ELF-1 (cell line): ENCODE results near the gene MYCBP2.
"Not testable (repeated sequence)": the region's sequence is repeated elsewhere in the genome, so short reads cannot be mapped to it uniquely, and the experiment has no call there.

Source experiments
- DNase-seq: peaks from one replicate; pipeline ENCODE4 v3.0.0-alpha.2; 2016; ENCODE audit warnings: low read depth, low spot score

MYCBP2 gene

DNA sequence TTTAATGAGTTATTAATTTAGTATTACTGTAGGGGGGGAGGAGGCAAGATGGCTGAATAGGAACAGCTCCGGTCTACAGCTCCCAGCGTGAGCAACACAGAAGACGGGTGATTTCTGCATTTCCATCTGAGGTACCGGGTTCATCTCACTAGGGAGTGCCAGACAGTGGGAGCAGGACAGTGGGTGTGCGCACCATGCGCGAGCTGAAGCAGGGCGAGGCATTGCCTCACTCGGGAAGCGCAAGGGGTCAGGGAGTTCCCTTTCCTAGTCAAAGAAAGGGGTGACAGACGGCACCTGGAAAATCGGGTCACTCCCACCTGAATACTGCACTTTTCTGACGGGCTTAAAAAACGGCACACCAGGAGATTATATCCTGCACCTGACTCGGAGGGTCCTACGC is 127.9 kb downstream of the MYCBP2 start:
- DNase-seq, result not testable (repeated sequence)

DNA sequence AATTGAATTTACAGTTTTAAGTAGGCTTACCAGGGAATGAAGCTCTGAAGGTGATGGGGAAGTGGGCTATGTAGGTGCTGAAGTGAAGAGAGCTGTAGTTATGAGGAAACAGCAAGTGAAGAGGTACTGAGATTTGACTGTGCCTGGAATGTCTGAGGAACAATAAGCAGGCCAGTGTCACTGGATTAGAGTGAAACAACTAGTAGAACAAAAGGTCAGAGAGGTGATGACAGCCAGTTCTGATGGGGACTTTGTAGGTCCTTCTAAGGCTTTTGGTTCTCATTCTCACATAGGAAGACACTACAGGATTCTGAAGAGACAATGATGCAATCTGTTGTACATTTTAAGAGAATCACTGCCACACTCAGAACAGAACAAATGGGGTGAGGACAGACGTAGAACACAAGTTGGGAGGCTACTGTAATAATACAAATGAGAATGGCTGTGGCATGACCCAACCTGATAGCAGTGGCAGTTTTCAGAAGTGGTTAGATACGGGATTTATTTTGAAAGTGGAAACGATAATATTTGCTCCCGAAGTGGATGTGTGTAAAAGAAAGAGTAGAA is 130.8 kb downstream of the MYCBP2 start:
- DNase-seq, result no peak

DNA sequence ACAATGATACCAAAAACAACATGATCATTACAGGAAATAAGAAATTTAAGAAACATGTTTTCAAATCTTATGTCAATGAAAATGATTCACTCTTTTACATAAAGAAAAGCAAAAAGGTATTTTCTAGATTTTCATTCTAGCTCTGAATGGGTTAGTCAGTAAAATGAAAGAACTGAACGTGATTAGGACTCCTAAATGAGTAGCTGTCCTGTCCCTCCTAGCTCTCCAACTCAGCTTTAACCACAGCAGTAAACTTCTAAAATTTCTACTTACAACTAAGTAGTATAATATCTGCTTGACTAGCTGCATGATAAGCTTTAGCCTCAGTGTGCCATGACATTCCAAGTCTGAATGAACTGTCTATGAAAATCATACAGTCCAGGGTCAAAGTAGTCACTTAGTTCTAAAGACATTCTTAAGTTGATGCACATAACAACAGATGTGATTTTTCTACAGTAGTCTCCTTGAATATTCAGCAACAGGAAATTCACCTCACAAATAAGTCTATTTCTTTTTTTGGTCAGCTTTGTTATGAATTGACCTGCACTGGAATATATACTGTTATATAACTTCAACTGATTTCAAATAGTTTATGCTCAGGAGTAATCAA is 136.4 kb downstream of the MYCBP2 start:
- DNase-seq, result no peak

DNA sequence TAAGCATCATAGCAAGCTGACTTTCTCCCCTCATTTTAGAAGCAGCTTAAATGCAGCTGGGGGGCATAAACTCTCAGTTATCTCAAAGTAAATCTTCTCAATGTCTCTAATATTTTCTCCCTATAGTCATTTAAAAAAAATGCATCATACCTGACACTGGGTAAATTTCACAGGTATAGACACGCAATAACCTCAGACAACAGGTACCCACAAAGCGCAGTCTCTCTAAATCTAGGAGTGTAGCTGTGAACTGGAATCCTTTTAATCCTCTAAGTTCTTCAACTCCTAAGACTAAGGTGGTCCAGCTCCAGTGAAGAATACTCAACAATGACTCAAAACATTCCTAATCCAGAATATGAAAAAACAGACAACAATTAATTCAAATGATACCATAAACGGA is 141.2 kb downstream of the MYCBP2 start:
- DNase-seq, result no peak

DNA sequence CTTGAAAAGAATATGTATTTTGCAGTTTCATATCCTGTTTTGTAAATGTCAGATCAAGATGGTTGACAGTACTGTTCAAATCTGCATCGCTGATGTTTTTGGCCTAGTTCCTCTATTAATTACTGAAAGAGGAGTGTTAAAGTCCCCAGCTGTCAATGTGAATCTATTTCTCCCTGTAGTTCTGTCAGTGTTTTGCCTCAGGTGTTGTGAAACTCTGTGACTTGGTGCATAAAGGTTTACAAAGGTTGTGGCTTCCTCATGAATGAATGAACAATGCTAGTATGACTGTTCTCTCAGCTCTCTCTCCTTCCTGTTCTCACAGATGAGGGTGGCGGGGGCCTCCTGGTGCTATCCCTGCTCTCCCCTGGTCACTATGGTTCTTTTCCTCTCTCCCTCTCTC is 142.4 kb downstream of the MYCBP2 start:
- DNase-seq, result no peak

DNA sequence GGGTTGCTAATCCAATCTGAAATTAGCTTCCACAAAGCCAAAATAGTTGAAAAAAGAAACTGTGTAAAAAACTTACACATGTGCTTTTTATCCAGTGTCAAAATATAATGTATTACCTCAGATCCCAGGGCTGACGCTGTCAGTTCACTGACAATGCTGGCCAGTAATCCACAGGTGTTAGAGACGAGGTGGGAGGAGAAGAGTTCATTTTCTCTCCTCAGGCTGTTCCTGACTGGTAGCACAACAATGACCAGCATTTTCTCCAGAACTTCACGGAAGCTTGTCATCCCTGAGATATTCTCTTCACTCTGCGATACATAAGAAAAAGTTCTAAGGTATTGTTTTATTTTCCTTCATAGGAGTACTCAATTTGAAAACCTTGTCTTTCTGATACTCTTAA is 146.9 kb downstream of the MYCBP2 start:
- DNase-seq, result no peak

DNA sequence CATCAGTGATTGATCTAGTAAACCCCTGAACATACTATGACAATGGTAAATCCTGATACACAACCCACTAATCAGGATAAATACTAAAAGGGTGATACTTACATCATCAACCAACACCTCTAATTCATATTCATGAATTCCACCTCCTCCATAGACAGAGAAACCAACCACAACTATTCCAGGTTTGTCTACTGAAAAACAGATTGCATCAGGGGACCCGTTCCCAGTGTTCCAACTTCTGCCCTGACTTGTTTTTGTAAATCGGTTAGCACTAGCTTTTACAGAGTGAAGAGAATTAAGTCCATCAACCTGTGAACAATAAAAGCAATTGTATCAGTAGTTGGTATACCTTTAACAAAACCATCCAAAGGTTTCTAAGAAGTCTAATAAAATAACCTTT is 149.2 kb downstream of the MYCBP2 start:
- no peak for DNase-seq

DNA sequence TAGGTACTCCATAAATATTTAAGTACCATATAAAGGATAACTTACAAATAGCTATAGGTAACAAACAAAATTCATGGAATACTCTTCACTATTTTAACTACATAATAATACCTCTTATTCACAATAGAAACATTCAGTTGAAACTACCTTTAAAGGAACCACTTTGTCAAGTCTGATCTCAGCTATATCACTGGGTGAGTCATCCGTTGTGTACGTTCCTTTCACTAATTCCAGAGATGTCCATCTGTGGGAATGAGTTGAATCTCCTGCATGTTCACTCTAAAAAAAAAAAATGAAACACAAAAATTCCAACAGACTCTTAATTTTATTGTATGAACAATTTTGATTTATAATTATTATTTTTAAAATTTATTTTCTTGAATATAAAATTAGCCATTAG is 150.5 kb downstream of the MYCBP2 start:
- no peak for DNase-seq

DNA sequence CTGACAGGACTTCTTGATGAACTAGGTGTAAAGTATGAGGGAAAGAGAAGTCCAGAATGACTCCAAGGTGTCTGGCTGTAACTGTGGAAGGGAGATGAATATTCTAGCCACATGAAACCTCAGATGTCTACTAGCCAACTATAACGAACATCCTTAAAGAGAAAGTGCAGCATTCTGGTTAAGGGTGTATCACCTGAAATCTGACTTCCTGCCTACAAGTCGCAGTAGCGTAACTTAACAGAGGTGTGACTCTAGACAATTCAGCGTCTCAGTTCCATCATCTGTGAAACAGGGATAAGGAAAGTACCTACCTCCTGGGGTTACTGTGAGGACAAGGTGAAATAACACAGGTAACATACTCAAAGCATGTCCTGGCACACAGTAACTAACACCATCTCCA is 154.2 kb downstream of the MYCBP2 start:
- DNase-seq, result no peak

DNA sequence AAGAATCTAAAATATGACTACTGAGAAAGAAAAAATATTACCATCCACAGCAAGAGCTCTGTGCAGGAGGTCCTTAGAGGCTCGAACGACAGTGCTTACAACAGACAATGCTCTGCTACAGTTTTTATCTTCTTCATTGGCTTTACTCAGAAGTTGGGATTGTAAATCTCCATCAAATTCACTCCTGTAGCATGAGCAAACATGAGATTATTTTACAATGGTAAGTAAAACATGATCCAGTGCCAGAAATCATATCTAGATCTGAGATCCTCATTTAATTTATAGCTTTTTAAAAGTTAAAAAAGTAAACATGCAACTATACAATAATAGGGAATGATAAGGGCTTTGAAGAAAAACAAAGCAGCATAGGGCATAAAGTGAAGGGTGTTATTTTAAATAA is 155.4 kb downstream of the MYCBP2 start:
- no peak for DNase-seq

DNA sequence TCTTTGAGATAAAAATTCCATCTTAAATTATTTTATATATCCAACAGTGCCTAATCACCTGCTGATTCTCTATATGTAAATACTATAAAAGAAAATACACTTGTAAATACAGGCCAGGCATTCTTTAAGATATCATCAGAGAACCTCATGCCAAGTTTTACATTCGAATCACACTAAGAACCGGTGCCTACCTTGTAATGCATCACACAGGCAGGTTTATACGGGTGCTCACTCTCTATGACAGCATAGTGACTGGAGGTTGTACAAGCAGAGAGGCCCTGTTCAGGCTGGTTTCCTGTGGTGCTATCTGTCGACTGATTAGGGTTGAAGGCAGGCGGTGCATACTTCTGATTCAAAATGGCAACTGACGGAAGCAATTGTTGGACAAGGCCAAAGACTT is 158.7 kb downstream of the MYCBP2 start:
- no peak for DNase-seq

DNA sequence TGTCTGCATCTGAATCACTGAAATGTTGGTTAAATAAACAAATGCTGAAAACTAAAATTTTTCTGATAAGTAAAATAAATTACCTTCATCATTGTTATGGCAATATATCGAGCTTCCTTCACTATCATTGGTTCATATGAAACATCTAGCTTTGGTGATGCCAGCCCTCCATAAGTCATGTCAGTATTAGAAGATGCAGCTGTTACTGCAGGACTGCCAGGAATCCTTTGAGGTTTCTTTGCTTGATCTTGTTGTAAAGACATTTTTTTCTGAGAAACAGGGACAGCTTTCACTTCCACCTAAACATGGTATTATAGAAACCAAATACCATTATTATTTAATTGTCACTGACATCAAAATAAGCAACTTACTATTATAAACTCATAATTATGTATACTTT is 176.2 kb downstream of the MYCBP2 start:
- DNase-seq, result no peak

DNA sequence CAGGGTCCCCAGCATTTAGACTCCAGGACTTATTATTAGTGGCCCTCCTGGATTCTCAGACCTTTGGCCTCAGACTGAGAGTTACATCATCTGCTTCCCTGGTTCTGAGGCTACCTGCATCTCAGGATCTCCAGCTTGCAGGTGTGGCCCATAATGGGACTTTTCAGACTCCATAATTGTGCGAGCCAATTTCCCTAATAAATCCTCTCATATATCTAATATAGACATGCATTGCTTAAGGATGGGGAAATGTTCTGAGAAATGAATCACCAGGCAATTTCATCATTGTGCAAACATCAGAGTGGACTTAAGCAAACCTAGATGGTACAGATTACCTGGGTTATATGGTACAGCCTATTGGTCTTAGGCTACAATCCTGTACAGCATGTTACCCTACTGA is 183.5 kb downstream of the MYCBP2 start:
- DNase-seq, result no peak

DNA sequence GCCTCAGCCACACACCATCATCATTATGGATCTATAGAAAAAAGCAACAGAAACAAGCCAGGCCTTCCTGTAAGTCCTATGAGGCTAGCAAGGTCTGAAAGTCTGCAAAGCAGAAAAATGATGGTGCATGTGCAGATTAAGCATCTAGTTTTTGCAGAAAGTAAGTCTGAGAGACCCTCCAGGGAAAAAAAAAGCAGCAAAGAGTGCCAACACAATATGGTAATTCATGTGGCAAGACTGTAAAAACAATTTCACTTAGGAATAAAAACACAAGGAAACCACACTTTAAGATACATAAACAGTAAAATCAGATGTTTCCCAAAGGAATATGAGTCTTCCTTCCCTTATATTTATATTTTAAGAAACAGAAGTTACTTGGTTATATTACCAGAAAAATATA is 187.6 kb downstream of the MYCBP2 start:
- no peak for DNase-seq

DNA sequence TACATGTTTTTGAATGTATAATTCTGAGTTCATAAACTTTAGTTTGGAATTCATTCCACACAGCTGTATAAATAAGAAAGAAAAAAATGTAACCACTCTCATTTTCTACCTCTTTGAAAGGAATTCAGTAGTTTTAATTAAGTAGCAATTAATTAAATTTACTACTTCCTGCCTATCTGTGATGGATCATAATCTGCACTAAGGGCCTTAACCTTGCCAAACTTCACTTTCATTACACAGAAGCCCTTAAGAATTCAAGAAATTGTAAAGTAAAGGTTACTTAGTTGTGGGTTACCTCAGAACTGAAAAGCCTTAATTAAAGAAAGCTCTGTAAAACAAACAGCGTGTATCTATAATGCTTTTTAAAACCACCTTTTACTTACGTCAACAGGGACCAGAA is 188.1 kb downstream of the MYCBP2 start:
- no peak for DNase-seq

DNA sequence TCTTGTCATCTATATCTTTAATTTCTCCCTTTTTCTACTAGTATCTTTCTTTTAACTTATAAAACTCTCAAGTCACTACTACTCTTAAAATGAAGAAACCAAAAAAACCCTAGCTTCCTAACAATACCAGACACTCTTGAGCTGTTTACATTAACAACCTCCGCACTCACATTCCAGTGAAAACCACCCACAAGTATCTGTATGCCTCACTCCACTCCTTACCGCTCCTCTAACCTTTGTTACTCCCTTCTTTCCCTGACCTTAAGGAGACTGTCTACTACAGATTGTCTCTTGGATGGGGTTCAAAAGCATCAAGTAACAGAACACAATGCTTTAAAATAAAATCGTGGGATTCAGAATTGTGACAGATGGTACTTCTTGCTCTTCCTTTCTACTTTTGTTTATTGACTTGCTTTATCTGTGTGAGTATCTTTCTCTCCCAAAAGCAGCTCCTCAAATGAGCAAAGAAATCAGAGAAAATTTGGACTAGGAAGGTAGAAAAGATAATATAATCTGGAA is 189.9 kb downstream of the MYCBP2 start:
- peak; percentile 6 for DNase-seq

DNA sequence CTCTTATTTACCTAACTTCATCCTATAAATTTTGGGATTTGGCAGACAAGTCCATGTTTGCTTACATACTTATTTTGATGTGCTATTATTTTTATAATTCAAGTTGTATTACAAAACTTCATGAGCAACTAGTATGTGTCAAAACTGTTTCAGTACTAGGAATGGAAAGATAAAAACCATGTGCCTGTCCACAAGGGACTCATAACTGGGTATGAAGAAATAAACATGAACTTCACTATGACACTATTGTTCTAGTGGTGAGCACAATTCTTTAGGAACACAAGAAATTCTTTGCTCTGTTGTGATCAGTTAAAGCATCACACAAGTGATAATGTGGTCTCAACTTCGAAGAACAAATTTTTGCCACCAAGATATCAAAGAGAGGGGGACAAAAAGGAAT is 202.5 kb downstream of the MYCBP2 start:
- no peak for DNase-seq

DNA sequence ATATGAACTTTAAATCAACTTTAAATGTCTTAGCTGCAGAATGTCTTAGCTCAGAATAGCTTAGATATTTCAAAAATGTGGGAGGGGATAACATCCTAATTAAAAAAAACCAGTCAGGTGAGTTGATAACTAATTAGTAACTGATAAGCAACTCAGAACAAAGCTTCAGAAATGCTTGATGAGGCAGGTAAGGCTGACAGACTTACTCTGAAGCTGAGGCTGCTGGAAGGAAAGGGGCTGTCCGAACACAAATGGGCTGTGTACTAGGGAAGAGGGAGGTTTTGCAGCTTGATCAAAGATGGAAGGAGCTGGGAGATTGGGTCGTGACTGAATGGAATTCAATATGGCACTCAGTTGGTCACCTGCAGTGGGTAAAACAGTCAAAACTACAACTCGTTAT is 208.8 kb downstream of the MYCBP2 start:
- DNase-seq, result no peak

DNA sequence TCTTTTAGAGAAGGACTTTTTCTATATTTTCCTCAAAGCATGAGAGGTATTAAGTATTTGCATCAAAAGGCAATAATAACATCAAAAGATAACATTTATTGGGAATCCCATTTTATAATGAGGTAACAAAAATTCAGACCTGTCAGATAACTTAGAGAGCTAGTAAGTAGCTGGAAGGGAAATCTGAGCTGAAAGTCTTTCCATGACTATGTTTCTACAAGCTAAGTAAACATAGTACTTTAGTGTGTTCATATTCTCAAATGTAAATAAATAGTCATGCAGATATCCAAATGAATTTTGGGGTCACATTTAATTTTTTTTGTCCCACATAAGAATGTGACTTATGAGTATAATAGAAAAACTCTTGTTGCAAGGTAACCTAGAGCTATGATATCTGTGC is 212.6 kb downstream of the MYCBP2 start:
- no peak for DNase-seq

DNA sequence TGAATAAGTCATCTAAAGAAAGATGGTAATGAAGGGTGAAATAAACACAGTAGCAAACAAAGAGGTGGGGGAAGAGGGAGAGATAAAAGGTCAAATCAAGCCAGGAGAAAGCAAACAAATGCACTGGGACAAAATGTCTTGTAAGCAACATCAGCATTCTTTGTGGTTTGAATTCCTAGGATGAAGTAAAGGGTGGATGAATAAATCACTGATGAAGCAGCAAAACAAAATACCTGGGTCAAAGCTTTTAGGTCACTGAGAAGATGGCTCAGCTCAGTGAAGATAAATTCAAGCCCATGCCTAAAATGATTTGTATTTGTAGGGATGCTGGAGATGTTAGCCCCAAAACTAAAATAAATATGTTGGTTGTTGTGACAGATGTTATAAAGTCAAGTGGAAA is 213.4 kb downstream of the MYCBP2 start:
- no peak for DNase-seq

DNA sequence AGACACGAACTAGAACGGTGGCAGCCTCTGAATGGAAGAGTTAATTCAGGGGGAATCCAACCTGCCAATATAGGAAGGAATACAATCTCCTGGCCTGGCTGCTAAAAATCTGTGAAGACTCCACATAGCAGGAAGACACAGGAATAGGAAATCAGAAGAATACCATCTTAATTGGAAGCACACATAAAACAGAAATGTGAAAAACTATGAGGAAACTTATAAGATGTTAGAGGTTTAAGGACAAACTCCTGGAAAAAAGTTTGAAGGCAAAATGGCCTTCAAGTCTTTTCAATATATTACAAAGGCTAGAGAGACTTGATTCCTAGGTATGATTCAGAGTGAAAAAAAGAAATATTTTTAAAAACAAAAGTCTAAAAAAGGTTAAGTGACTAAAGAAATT is 221.8 kb downstream of the MYCBP2 start:
- no peak for DNase-seq

DNA sequence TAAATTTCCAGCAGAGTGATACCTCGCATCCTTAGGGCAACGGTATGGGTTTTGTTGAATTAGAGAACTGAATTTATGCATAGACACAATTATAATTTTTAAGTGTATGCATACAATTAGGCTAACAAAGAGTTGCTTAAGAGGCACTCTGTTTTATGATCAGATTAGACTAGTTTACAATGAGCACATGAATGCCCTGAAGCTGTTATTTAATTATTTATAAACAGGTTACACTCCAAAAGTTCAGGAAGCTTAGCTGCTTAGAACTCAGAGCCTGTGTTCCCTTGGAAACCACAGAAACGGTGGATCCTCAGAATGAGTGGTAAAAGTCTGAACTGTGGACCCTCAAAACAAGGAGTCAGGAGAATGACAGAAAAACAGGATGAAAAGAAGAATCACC is 227.5 kb downstream of the MYCBP2 start:
- no peak for DNase-seq

DNA sequence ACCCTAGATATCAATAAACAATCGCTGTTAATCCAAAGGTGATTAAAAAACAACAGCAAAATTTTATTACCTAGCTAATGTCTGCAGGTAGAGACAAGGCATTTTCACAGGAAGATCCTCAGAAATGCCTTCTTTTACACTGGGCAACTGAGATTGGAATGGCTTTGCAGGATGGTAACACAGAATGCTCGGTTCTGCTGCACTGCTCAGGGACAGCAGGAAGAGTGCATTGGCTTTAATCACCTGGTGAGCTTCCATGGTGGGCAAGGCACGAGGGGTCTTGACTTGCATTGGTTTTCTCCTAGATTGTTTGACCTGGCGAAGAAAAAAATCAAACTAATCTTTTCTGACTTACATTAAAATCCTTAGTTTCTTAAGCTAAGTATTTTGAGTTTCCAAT is 231.6 kb downstream of the MYCBP2 start:
- DNase-seq, result no peak

DNA sequence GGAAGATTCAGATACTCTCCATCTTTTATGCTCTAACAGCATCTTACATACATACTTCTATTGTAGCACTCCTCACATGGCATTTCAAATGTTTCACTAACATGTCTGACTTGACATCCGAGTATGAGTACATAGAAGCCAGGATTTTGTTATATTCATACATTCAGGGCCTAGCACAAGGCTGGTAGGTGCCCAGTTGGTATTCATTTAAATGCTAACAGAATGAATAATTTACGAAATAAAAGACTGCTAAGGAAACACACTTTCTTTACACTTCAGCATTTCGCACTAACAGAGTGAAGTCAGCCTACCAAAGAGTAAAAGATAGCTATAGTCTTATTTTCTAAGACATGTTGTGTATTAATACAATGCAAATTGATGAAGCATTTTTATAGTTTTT is 232.1 kb downstream of the MYCBP2 start:
- DNase-seq, result no peak
